ENCODE results near the gene HJV.
"Not testable (repeated sequence)": the region's sequence is repeated elsewhere in the genome, so short reads cannot be mapped to it uniquely, and the experiment has no call there.

The HJV gene

GRCh38 chr1:146029117-146029516, 7.6 kb upstream of the HJV start:
- Histone ChIP-seq H3K36me3 (ENCODE audit: insufficient read depth, low read length) (no peaks in the 10 kb centered on the region), H3K4me2 (ENCODE audit: low read length) (no peak overlapping the region), H3K79me2 (ENCODE audit: insufficient read depth, low read length) (no peaks in the 10 kb centered on the region), H3K27ac (ENCODE audit: low read depth, low read length, poor library complexity, severe bottlenecking) (no peak overlapping the region), H2AFZ (ENCODE audit: low read length) (no peak overlapping the region), H3K9ac (ENCODE audit: low read length) (no peak overlapping the region), H3K4me3 (ENCODE audit: low read depth, low read length, poor library complexity, severe bottlenecking) (no peak overlapping the region), H3K4me1 (ENCODE audit: insufficient read depth, low read length, severe bottlenecking) (peaks cover 12% of the 10 kb centered on the region), H4K20me1 (ENCODE audit: insufficient read depth, low read length) (no peaks in the 10 kb centered on the region), H3K9me3 (ENCODE audit: low read length) (no peaks in the 10 kb centered on the region), H3K27me3 (ENCODE audit: insufficient read depth, low read length) (no peaks in the 10 kb centered on the region), H3F3A (ENCODE audit: insufficient read depth, low read length) (no peaks in the 10 kb centered on the region), H3K9me2 (ENCODE audit: low read depth, low read length) (no peaks in the 10 kb centered on the region)
- TF ChIP-seq, protein P1, sequence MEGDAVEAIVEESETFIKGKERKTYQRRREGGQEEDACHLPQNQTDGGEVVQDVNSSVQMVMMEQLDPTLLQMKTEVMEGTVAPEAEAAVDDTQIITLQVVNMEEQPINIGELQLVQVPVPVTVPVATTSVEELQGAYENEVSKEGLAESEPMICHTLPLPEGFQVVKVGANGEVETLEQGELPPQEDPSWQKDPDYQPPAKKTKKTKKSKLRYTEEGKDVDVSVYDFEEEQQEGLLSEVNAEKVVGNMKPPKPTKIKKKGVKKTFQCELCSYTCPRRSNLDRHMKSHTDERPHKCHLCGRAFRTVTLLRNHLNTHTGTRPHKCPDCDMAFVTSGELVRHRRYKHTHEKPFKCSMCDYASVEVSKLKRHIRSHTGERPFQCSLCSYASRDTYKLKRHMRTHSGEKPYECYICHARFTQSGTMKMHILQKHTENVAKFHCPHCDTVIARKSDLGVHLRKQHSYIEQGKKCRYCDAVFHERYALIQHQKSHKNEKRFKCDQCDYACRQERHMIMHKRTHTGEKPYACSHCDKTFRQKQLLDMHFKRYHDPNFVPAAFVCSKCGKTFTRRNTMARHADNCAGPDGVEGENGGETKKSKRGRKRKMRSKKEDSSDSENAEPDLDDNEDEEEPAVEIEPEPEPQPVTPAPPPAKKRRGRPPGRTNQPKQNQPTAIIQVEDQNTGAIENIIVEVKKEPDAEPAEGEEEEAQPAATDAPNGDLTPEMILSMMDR (IDR thresholded peaks at IDR 0.05; ENCODE audit: low read length) = no peak
- TF ChIP-seq EZH2 (IDR thresholded peaks at IDR 0.05; ENCODE audit: borderline replicate concordance, low read length) = no peak

DNA sequence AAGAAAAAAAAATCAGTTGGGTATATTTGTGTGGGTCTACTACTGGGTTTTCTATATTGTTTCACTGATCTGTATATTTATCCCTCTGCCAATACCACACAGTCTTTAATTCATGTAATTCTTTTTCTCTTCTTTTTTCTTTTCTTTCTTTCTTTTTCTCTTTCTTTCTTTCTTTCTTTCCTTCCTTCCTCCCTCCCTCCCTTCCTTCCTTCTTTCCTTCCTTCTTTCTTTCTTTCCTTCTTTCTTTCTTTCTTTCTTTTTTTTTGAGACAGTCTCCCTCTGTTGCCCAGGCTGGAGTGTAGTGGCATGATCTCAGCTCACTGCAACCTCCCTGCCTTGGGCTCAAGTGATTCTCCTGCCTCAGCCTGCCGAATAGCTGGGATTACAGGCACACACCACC, 5.1 kb upstream of the HJV start:
- H2AFZ ChIP-seq (ENCODE audit: low read length); H3K27ac ChIP-seq (ENCODE audit: low read depth, low read length, poor library complexity, severe bottlenecking); H3K4me3 ChIP-seq (ENCODE audit: low read depth, low read length, poor library complexity, severe bottlenecking); H3K9ac ChIP-seq (ENCODE audit: low read length); H3K9me2 ChIP-seq (ENCODE audit: low read depth, low read length); H3K9me3 ChIP-seq (ENCODE audit: low read length); H3K4me1 ChIP-seq (ENCODE audit: insufficient read depth, low read length, severe bottlenecking); H3K36me3 ChIP-seq (ENCODE audit: insufficient read depth, low read length); H3F3A ChIP-seq (ENCODE audit: insufficient read depth, low read length); H4K20me1 ChIP-seq (ENCODE audit: insufficient read depth, low read length); H3K4me2 ChIP-seq (ENCODE audit: low read length); H3K27me3 ChIP-seq (ENCODE audit: insufficient read depth, low read length); H3K79me2 ChIP-seq (ENCODE audit: insufficient read depth, low read length): not testable (repeated sequence)

GRCh38 chr1:146025787-146026495, 4.4 kb upstream of the HJV start:
- not testable (repeated sequence) for H3K4me2 ChIP-seq (ENCODE audit: low read length); H4K20me1 ChIP-seq (ENCODE audit: insufficient read depth, low read length); H3K9ac ChIP-seq (ENCODE audit: low read length); H3K9me2 ChIP-seq (ENCODE audit: low read depth, low read length); H3K79me2 ChIP-seq (ENCODE audit: insufficient read depth, low read length); H2AFZ ChIP-seq (ENCODE audit: low read length); H3K9me3 ChIP-seq (ENCODE audit: low read length); H3F3A ChIP-seq (ENCODE audit: insufficient read depth, low read length); H3K36me3 ChIP-seq (ENCODE audit: insufficient read depth, low read length); H3K4me3 ChIP-seq (ENCODE audit: low read depth, low read length, poor library complexity, severe bottlenecking); H3K27ac ChIP-seq (ENCODE audit: low read depth, low read length, poor library complexity, severe bottlenecking); H3K4me1 ChIP-seq (ENCODE audit: insufficient read depth, low read length, severe bottlenecking); H3K27me3 ChIP-seq (ENCODE audit: insufficient read depth, low read length)

GRCh38 chr1:146022403-146023127, 1.0 kb upstream of the HJV start:
- Histone ChIP-seq H3K9ac (ENCODE audit: low read length) (no peak overlapping the region), H3K27me3 (ENCODE audit: insufficient read depth, low read length) (no peaks in the 10 kb centered on the region; the same call in 1 of the 2 replicates), H4K20me1 (ENCODE audit: insufficient read depth, low read length) (no peaks in the 10 kb centered on the region), H3K4me1 (ENCODE audit: insufficient read depth, low read length, severe bottlenecking) (no peaks in the 10 kb centered on the region), H3K9me3 (ENCODE audit: low read length) (no peaks in the 10 kb centered on the region), H3K27ac (ENCODE audit: low read depth, low read length, poor library complexity, severe bottlenecking) (no peak overlapping the region), H2AFZ (ENCODE audit: low read length) (no peak overlapping the region), H3F3A (ENCODE audit: insufficient read depth, low read length) (no peaks in the 10 kb centered on the region), H3K36me3 (ENCODE audit: insufficient read depth, low read length) (no peaks in the 10 kb centered on the region), H3K4me3 (ENCODE audit: low read depth, low read length, poor library complexity, severe bottlenecking) (no peak overlapping the region), H3K4me2 (ENCODE audit: low read length) (no peak overlapping the region), H3K9me2 (ENCODE audit: low read depth, low read length) (no peaks in the 10 kb centered on the region), H3K79me2 (ENCODE audit: insufficient read depth, low read length) (no peaks in the 10 kb centered on the region)
- TF ChIP-seq, protein P1 (IDR thresholded peaks at IDR 0.05; ENCODE audit: low read length) = no peak
- TF ChIP-seq EZH2 (IDR thresholded peaks at IDR 0.05; ENCODE audit: borderline replicate concordance, low read length) = no peak

All from OCI-LY1 (cell line).